ENCODE data around the gene KCNAB1. TPM values are rescaled to one million over a fixed set of nuclear protein-coding genes. Genes with fewer than 3 reads are reported as not detected.

Gene KCNAB1
- total RNA-seq, 4 donors from 2014 or later, result 0.38 to 1.5 (median 0.49) TPM

DNA sequence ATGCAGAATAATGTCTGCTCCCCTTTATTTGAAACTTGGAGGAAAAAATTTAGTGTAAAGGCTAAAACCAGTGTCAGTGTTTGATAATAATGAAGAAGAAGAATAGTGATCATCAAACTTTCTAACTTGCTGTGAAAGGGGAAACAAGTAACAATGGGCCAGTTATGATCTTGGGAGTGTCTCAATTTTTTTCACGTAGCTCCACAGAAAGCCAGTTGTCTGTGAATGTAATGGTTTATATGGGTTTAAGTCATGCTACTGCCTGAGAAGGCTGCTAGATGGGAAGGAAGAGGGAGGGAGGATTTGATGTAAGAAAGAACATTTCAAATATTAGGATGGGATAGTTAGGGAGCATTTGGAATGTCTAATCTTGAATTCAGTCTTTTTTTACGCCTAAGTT lies 455.7 kb downstream of the KCNAB1 start:
- no peak for DNase-seq (ENCODE audit: low spot score in 2 of 2)
- H3K4me1 ChIP-seq, result no peaks in the 10 kb centered on the region
- H3K27me3 ChIP-seq, result no peaks in the 10 kb centered on the region
- TF ChIP-seq EP300 (IDR thresholded peaks at IDR 0.05) (no peak), POLR2A (IDR thresholded peaks at IDR 0.05) (no peak), POLR2AphosphoS5 (IDR thresholded peaks at IDR 0.05) (no peak)
- TF ChIP-seq, protein P1, sequence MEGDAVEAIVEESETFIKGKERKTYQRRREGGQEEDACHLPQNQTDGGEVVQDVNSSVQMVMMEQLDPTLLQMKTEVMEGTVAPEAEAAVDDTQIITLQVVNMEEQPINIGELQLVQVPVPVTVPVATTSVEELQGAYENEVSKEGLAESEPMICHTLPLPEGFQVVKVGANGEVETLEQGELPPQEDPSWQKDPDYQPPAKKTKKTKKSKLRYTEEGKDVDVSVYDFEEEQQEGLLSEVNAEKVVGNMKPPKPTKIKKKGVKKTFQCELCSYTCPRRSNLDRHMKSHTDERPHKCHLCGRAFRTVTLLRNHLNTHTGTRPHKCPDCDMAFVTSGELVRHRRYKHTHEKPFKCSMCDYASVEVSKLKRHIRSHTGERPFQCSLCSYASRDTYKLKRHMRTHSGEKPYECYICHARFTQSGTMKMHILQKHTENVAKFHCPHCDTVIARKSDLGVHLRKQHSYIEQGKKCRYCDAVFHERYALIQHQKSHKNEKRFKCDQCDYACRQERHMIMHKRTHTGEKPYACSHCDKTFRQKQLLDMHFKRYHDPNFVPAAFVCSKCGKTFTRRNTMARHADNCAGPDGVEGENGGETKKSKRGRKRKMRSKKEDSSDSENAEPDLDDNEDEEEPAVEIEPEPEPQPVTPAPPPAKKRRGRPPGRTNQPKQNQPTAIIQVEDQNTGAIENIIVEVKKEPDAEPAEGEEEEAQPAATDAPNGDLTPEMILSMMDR (IDR thresholded peaks at IDR 0.05), result no peak
- no peak overlapping the region for H3K4me3 ChIP-seq
- H3K27ac ChIP-seq, result no peak overlapping the region
- no peaks in the 10 kb centered on the region for H3K36me3 ChIP-seq
- whole genome bisulfite sequencing, result 71% methylated on average over 2 of the region's 2 CpGs
- no peaks in the 10 kb centered on the region for H3K9me3 ChIP-seq

DNA sequence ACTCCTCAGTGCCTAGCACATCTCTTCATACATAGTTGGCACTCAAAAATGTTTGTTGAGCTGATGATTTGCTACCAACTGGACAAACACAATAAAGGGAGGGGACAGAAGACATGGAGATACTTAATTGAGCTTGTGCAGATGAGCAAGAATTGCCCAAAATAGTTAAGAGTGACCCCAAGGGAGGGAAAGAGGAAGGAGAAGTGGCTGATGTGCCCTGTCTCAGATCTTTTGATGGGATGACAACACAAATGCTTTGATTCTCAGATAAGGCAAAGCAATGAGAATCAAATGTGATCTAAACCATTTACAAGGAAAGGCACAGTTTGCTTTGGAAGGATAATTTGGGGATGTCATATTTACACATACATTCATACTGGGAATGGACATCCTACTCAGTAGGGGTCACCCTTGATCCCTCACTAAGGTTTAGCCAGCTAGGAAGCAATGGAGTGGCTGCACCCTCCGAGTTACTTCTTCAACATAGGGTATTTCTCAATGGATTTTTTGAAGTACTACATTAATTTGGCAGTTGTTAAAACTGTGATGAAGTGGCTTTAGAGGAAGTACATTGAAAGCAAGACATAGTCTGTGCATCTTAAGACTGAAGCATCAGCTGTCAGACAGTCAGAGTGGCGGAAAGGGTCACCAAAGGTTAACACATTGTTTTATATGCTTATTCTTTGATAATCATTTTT lies 456.4 kb downstream of the KCNAB1 start:
- Histone ChIP-seq H3K36me3 (no peaks in the 10 kb centered on the region), H3K4me1 (no peaks in the 10 kb centered on the region), H3K9me3 (no peaks in the 10 kb centered on the region), H3K27ac (no peak overlapping the region), H3K27me3 (no peaks in the 10 kb centered on the region), H3K4me3 (no peak overlapping the region)
- 90% methylated on average over 2 of the region's 2 CpGs for WGBS
- no peak for DNase-seq (ENCODE audit: low spot score in 2 of 2)
- TF ChIP-seq POLR2AphosphoS5 (IDR thresholded peaks at IDR 0.05) (no peak), POLR2A (IDR thresholded peaks at IDR 0.05) (no peak), EP300 (IDR thresholded peaks at IDR 0.05) (no peak)
- TF ChIP-seq, protein P1 (IDR thresholded peaks at IDR 0.05), result no peak

DNA sequence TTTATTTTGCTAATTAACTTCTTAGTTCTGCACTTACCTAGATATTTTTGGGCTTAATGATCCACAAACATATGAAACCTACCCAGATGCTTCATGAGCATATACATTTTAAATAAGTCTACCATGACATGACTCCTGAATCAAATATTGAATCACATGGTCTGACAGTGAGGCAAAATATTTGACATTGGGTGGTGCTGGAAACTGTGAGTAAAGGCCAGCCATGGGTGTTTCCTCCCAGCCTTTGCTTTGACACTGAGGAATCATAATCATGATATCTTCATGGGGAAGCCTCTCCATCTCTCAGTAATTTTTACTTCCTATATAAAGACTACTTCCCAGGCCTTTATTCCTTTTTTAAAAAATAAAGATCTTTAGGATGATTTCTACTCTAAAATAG lies 457.4 kb downstream of the KCNAB1 start:
- Histone ChIP-seq H3K4me1 (no peaks in the 10 kb centered on the region), H3K4me3 (no peak overlapping the region), H3K27me3 (no peaks in the 10 kb centered on the region), H3K9me3 (no peaks in the 10 kb centered on the region), H3K36me3 (no peaks in the 10 kb centered on the region), H3K27ac (no peak overlapping the region)
- TF ChIP-seq EP300 (IDR thresholded peaks at IDR 0.05) (no peak), POLR2AphosphoS5 (IDR thresholded peaks at IDR 0.05) (no peak)
- no peak for DNase-seq (ENCODE audit: low spot score in 2 of 2)

DNA sequence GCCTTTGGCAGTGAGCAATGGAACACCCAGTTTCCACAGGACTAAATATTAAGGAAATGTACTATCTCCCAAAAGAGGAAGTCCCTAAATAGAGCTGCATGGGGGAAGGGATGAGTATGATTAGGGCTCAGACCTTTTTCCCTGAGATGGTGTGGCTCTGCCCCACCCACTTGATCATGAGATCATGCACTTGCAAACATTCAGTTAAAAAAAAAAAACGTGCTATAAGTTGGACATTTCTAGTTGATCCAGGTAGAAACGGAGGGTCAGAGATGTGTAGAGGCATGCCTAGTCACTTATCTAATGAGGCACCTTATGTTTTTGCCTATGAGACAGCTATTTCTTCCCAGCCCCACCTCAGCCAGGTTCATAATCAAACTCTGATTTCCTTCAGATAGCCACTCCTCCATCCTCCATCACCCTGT lies 459.1 kb downstream of the KCNAB1 start:
- no peak for DNase-seq (ENCODE audit: low spot score in 2 of 2)
- TF ChIP-seq POLR2AphosphoS5 (IDR thresholded peaks at IDR 0.05) (no peak), EP300 (IDR thresholded peaks at IDR 0.05) (no peak), POLR2A (IDR thresholded peaks at IDR 0.05) (no peak)
- TF ChIP-seq, protein P1 (IDR thresholded peaks at IDR 0.05), result no peak
- 47% methylated on average over 2 of the region's 2 CpGs for WGBS

DNA sequence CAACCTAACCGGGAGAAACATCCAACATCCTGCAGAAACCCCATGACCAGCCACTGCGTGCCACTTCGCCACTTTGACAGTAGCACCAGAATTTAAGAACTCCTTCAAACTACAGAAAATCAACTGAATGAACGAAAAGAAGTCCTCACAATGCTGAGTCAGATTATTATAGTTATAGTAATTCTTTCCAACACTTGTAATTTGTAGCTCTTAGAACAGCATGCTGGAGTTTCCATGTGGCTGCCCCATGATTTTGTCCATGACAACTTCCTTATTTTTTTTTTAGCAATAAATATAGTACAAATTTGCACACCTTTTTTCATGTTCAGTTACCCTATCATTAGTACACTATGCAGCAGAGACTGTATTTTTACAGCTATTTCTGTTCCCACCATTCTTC lies 460.7 kb downstream of the KCNAB1 start:
- TF ChIP-seq POLR2A (IDR thresholded peaks at IDR 0.05), result no peak
- no peak for TF ChIP-seq EP300 (IDR thresholded peaks at IDR 0.05)
- TF ChIP-seq, protein P1 (IDR thresholded peaks at IDR 0.05), result no peak
- no peak for TF ChIP-seq POLR2AphosphoS5 (IDR thresholded peaks at IDR 0.05)
- Histone ChIP-seq H3K4me3 (no peak overlapping the region), H3K27me3 (no peaks in the 10 kb centered on the region), H3K9me3 (no peaks in the 10 kb centered on the region), H3K36me3 (no peaks in the 10 kb centered on the region), H3K27ac (no peak overlapping the region), H3K4me1 (no peaks in the 10 kb centered on the region)
- no peak for DNase-seq (ENCODE audit: low spot score in 2 of 2)
- 94% methylated on average over 4 of the region's 4 CpGs for WGBS

More for the DNA sequence above, 459.1 kb downstream of the KCNAB1 start:
- H3K9me3 ChIP-seq, result no peaks in the 10 kb centered on the region
- H3K4me1 ChIP-seq, result no peaks in the 10 kb centered on the region
- no peaks in the 10 kb centered on the region for H3K36me3 ChIP-seq
- H3K4me3 ChIP-seq, result no peak overlapping the region
- no peaks in the 10 kb centered on the region for H3K27me3 ChIP-seq
- H3K27ac ChIP-seq, result no peak overlapping the region

DNA sequence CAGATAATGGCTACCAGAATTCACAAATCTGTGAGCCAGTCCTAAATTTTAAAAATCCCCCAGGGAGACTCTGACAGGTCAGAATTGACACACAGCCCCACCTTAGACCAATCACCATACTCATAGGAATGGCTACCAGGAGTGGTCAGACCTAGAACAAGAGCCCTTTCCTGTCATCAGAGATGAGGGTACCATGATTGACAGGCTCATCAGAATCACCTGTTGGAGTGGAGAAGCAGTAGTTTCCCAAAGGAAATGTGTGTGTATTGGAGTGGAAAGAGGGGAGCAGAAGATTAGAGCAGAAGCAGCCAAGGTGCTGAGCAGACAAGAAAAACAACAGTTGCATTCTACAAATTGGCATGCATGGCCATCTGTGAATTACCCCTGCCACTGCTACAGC lies 461.6 kb downstream of the KCNAB1 start:
- Histone ChIP-seq H3K4me1 (no peaks in the 10 kb centered on the region), H3K27me3 (no peaks in the 10 kb centered on the region), H3K4me3 (no peak overlapping the region), H3K36me3 (no peaks in the 10 kb centered on the region), H3K27ac (no peak overlapping the region), H3K9me3 (no peaks in the 10 kb centered on the region)
- no peak for DNase-seq (ENCODE audit: low spot score in 2 of 2)
- no peak for TF ChIP-seq POLR2A (IDR thresholded peaks at IDR 0.05)
- TF ChIP-seq POLR2AphosphoS5 (IDR thresholded peaks at IDR 0.05), result no peak
- TF ChIP-seq EP300 (IDR thresholded peaks at IDR 0.05), result no peak
- TF ChIP-seq, protein P1 (IDR thresholded peaks at IDR 0.05), result no peak

All from suprapubic skin (tissue), 4 donors.